ENCODE measurements around the gene GALNT1.

DNA sequence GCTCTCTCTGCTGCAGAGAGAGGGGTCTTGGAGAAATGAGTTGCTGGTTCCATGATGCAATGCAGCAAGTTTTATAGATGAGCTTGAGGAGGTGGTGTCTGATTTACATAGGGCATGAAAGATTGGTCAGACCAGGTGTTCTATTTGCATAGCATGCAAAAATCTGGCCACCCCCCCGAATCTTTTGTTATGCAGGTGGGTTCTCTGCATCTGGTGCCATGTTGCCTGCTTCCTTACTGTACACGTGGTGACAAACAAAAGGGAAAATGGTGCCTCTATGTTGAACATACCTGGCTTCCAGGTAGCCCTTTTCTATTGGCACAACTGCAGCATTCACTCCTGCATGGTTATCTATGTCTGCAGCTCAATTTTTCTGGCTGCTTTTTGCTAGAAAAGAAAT is 169.4 kb downstream of the GALNT1 start:
- TF ChIP-seq, protein P1, sequence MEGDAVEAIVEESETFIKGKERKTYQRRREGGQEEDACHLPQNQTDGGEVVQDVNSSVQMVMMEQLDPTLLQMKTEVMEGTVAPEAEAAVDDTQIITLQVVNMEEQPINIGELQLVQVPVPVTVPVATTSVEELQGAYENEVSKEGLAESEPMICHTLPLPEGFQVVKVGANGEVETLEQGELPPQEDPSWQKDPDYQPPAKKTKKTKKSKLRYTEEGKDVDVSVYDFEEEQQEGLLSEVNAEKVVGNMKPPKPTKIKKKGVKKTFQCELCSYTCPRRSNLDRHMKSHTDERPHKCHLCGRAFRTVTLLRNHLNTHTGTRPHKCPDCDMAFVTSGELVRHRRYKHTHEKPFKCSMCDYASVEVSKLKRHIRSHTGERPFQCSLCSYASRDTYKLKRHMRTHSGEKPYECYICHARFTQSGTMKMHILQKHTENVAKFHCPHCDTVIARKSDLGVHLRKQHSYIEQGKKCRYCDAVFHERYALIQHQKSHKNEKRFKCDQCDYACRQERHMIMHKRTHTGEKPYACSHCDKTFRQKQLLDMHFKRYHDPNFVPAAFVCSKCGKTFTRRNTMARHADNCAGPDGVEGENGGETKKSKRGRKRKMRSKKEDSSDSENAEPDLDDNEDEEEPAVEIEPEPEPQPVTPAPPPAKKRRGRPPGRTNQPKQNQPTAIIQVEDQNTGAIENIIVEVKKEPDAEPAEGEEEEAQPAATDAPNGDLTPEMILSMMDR (IDR thresholded peaks at IDR 0.05 in 8 of 11, conservative IDR thresholded peaks at IDR 0.05 in 3 of 11), result no peak
- no peak for TF ChIP-seq POLR2AphosphoS5 (IDR thresholded peaks at IDR 0.05)
